Neuron (in vitro differentiated cells): ENCODE data around the gene TLR7.

Experiments used
- H2AFZ ChIP-seq: one replicate; pipeline ENCODE4 v1.6.1; 2013; ENCODE audit warnings: low read depth, mild to moderate bottlenecking, inconsistent platforms, low read length, moderate library complexity
- H3K27me3 ChIP-seq: one replicate; pipeline ENCODE4 v1.6.1; 2013; ENCODE audit warnings: low read length; ENCODE audit not compliant: insufficient read depth
- H3K36me3 ChIP-seq: one replicate; pipeline ENCODE4 v1.6.1; 2013; ENCODE audit warnings: low read length; ENCODE audit not compliant: insufficient read depth
- H3K4me1 ChIP-seq: one replicate; pipeline ENCODE4 v1.6.1; 2013; ENCODE audit warnings: low read length; ENCODE audit not compliant: insufficient read depth
- H3K4me3 ChIP-seq: 2 replicates; pipeline ENCODE4 v1.5.1; 2013; ENCODE audit warnings: mild to moderate bottlenecking, low read length, moderate library complexity
- H3K9me3 ChIP-seq: one replicate; pipeline ENCODE4 v1.6.1; 2013; ENCODE audit warnings: low read length

TLR7 gene

DNA sequence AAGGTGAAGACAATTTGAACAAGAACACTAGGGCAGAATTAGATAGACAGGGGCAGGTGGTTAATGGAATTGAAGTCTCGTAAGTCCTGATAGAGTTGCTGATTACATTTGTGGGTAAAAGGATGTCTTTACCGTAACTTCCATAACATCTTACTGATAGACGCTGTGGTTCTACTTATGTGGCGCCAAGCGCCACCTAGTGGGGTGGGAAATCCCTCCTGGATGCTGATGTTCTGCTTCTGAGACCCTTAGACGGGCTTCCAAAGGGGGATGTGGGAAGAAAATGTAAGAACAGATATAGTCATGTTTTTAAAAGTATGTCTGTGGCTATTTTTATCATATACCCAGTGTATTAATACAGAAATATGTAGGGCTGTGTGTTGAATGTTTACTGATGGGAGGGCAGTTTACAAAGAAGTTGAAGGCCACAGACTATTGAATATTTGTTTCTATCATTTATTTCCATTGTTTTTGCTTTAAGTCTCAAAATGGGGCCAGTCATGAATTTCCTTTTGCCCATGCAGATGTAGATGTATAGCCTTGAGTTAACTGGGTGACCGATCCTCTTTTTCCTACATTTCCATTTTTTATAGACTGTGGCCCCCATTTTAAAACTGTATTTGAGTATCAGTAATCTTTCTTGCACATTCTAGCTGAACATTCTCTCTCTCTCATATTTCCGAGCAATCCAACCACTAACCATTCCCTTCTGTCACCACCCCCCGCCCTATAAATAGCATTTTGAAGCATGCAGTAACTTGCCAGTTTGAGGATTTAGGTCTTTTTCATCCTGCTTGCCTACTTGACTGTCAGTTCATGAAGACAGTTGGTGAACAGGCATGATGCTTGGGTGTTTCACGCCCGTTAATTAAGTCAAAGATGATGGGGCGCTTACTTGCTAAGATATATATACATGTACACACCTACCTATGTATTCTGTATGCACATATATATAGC lies 27.5 kb downstream of the TLR7 start:
- no peaks in the 10 kb centered on the region for H3K27me3 ChIP-seq
- no peaks in the 10 kb centered on the region for H3K36me3 ChIP-seq
- H3K4me3 ChIP-seq: no peak overlapping the region
- H2AFZ ChIP-seq: no peak overlapping the region
- no peaks in the 10 kb centered on the region for H3K4me1 ChIP-seq
- H3K9me3 ChIP-seq: no peaks in the 10 kb centered on the region

DNA sequence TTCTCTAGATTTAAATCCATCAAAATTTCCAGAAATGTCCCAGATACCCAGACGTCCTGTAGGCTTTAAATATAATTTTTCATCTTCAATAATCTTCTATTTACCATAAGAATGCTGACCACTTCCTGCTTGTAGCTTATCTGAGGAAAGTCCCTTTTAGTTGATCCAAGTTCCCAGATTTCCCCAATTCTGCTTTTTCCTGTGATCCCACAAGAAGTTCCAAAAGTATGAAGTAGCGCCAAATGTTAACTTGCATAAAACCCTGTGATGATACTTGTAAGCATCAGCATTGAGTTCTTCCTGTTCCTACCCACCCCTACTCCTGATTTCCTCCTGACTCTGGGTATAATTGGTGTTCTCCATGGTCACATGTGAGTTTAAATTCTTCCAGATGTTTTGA lies 29.0 kb downstream of the TLR7 start:
- no peaks in the 10 kb centered on the region for H3K4me1 ChIP-seq
- no peak overlapping the region for H2AFZ ChIP-seq

DNA sequence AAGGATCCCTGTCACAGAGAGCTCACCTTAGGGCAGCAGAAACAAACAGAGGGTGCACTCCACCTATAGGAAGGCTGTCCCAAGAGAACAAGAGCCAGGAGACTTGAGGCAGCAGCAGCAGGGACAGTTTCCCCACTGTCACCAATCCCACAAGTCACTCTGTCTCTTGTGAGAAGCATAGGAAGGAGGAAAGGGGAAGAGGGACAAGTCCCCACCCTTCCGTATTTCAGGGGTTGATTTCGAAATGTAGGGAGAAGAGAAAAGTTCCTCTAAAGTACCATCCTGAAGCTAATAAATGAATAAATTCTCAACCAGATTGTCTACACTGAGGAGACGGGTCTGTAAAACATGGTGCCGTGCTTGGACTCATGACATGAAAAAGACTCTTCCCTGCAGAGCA lies 30.1 kb downstream of the TLR7 start:
- Histone ChIP-seq H3K4me1 (no peaks in the 10 kb centered on the region), H3K4me3 (no peak overlapping the region), H3K27me3 (no peaks in the 10 kb centered on the region), H2AFZ (no peak overlapping the region), H3K9me3 (no peaks in the 10 kb centered on the region), H3K36me3 (no peaks in the 10 kb centered on the region)

More for the DNA sequence above, 29.0 kb downstream of the TLR7 start:
- Histone ChIP-seq H3K4me3 (no peak overlapping the region), H3K9me3 (no peaks in the 10 kb centered on the region), H3K27me3 (no peaks in the 10 kb centered on the region), H3K36me3 (no peaks in the 10 kb centered on the region)

DNA sequence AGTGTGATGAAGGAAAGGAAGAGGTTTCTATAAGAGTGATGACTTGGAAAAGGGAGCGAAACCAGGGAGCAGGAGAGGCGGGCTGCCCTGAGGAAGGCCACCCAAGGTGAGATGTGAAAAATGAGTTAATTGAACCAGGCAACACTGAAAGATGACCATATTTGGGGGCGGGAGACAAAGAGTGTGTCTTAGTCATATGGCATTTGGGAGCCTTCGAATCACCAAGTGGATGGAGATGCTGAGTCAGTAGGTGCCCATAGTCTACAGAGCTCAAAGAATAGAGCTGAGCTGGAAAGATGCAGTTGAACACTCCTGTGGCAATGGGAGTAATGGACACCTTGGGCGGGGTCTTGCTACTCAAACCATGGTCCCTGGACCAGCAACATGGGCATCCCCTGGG lies 31.2 kb downstream of the TLR7 start:
- no peak overlapping the region for H2AFZ ChIP-seq
- H3K36me3 ChIP-seq: no peaks in the 10 kb centered on the region
- H3K27me3 ChIP-seq: no peaks in the 10 kb centered on the region
- H3K9me3 ChIP-seq: no peaks in the 10 kb centered on the region
- no peaks in the 10 kb centered on the region for H3K4me1 ChIP-seq
- H3K4me3 ChIP-seq: no peak overlapping the region

DNA sequence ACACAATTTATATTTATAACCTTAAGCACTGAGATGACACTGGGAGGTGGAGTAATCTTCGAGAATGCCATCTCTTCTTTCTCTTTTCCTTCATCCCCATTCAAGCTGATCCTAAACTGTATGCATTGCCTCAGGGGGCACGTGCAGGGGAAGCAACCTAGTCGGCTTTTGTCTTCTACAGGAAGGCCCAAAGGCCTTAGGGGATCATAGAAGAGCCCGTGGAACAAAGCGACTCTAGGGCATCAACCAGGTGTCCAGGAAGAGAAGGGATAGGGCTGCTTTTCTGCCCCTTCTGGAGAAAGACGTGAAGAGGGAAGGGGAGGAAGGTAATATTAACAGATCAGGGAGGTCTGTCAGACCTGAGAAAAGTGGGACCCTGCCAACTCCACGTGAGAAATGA lies 32.6 kb downstream of the TLR7 start:
- Histone ChIP-seq H3K9me3 (no peaks in the 10 kb centered on the region), H3K4me3 (no peak overlapping the region), H3K4me1 (no peaks in the 10 kb centered on the region), H3K27me3 (no peaks in the 10 kb centered on the region), H3K36me3 (no peaks in the 10 kb centered on the region), H2AFZ (no peak overlapping the region)

DNA sequence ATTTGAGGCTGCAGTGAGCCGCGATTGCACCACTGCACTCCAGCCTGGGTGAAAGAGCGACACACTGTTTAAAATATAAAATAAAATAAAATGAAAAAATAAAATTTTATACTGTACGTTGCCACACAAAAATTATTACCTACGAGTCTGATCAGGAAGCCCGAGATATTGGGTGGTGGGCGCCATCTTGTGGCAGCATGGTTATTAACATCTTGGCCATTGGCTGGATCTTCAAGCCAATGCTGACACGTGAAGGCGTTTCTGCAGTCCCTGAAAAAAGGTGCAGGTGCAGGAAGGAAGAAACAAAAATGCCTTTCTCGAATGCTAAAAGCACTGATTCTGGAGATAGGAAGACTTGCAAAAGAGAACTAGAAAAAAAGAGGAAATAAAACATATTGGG lies 34.6 kb downstream of the TLR7 start:
- H3K27me3 ChIP-seq: peaks cover 3% of the 10 kb centered on the region
- H3K4me3 ChIP-seq: no peak overlapping the region
- no peaks in the 10 kb centered on the region for H3K9me3 ChIP-seq
- H2AFZ ChIP-seq: no peak overlapping the region
- no peaks in the 10 kb centered on the region for H3K4me1 ChIP-seq
- H3K36me3 ChIP-seq: no peaks in the 10 kb centered on the region

DNA sequence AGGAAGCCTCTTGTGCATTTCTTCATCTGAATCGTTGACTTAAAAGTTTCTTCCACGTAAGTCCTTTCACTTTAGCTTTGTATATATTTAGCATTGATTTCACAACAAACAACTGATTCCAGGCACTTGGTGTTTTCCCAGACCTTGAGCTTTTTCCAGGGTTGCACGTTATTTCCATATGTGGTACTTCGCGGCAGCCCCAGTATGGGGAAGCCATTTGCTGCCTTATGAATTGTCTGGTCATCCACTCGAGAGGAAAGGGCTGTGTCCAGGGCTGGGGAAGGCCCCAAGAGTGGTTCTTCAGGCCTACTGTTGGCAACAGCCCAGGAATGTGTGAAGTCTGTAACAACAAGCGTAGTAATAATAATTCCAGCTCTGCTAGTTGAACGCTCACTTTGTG lies 36.8 kb downstream of the TLR7 start:
- peaks cover 3% of the 10 kb centered on the region for H3K27me3 ChIP-seq
- no peaks in the 10 kb centered on the region for H3K4me1 ChIP-seq
- no peaks in the 10 kb centered on the region for H3K36me3 ChIP-seq
- H3K4me3 ChIP-seq: no peak overlapping the region
- no peaks in the 10 kb centered on the region for H3K9me3 ChIP-seq
- no peak overlapping the region for H2AFZ ChIP-seq

DNA sequence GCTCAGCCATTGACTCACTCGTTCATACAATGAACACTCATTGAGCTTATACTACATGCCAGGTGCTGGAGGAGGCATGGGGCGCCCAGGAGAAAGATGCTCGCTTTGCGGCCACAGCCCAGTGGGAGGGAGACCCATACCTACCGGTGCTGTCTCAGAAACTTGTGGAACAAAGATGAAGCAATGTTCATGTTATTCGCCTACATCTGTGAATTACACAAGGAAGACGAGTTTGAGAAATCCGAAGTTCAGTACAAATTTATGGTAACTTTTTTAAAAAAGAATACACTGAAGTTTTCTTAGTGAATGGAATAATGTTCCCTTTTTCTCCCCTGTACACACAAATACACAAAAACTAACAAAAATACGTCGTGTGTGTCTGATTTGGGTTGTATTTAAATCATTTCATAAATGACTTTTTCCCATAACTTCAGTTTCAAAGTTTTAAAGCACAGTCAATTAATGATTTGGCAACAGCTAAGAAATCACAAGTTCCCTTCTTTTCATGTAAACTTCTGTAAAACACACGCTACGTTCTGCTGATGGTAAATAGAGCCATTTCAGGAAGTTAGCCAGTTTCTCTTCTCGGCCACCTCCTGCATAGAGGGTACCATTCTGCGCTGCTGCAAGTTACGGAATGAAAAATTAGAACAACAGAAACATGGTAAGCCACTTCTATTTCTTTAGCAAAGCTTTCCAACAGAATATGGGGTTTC lies 39.3 kb downstream of the TLR7 start, which contains the start of gene TLR8:
TLR8 (plus strand) TSS at position 575 of the 716 bp plus-strand sequence; CDS start at position 662, 87 bp downstream.
- Histone ChIP-seq H3K4me1 (no peaks in the 10 kb centered on the region), H3K4me3 (no peak within 1 kb of the TSS), H3K9me3 (no peaks in the 10 kb centered on the region), H3K36me3 (no peaks in the 10 kb centered on the region), H3K27me3 (peaks cover 5% of the 10 kb centered on the region), H2AFZ (no peak within 1 kb of the TSS)

DNA sequence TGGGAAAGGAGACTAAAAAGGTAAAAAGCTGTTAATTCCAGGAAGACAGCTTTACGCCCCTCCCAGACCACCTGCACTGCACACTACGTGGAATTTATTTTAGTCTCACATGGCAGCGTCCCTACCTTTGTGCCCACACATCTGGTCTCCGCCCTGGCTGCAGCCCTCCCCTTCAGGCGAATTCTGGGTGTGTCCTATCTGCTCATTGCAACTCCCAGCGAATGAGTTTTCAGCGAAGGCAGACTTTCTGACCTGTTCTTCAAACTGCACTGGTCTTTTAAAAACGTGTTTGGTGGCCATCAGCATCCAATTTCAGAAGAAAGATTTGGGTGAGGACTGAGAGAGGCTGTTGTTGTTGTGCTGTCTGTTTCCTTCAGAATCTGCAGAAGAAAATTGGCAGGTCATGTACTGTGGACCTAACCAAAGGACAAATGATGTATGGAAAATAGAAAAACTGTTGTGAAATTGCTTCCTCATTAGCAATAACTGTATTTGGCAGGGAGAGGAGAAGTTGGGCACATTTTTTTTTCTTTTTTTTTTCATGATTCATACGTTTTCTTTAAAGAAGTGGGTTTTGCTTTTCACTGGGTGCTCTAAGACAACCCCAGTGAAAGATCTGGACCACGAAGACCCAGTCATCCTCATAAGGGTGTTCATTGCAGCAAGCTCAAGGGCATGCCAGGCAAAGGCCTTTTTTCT lies 43.7 kb downstream of the TLR7 start:
- no peaks in the 10 kb centered on the region for H3K4me1 ChIP-seq
- H3K27me3 ChIP-seq: peaks cover 6% of the 10 kb centered on the region
- no peaks in the 10 kb centered on the region for H3K9me3 ChIP-seq
- H3K4me3 ChIP-seq: no peak overlapping the region
- H2AFZ ChIP-seq: no peak overlapping the region
- no peaks in the 10 kb centered on the region for H3K36me3 ChIP-seq

DNA sequence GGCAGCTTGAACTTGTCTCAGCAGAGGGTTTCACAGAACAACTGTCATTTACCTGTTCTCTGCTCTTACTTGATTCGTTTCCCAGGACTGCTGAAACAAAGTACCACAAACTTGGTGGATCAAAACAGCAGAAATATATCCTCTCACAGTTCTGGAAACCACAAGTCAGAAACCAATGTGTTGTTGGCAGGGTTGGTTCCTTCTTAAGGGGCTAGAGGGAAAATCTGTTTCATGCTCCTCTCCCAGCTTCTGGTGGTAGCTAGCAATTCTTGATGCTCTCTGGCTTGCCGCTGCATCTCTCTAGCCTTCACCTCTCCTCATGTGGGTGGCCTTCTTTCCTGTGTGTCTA lies 44.2 kb downstream of the TLR7 start:
- H3K36me3 ChIP-seq: no peaks in the 10 kb centered on the region
- H3K27me3 ChIP-seq: peaks cover 3% of the 10 kb centered on the region
- H3K4me1 ChIP-seq: no peaks in the 10 kb centered on the region
- H3K9me3 ChIP-seq: no peaks in the 10 kb centered on the region
- no peak overlapping the region for H2AFZ ChIP-seq
- no peak overlapping the region for H3K4me3 ChIP-seq

DNA sequence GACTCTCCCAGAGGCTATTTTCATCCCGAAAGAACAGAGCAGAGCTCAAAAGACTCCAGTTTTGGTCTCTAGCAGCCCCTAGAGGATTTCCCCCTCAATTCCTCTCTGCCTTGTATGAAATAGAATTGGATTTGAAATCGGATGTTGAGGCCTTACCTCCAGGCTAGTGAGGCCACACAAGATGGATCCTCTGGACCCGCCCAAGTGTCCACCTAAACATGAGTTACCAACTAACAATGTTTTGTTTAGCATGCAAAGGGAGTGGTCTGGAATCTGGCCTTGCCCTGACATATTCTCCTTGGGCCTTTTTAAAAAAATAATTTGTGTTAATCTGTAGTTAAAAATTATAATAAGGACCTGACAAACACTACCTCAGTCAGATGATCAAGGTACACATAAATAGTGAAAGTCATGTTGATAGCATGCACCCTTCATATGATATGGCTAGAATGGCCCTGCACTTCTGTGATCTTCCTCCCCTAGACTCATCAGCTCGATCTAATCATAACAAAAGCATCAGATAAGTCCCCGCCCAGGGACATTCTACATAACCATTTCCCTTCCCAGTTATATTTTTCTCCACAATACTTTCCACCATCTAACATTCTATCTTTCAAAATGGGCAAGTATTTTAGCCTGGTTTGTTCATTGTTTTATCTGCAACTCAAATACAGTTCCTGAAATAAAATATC lies 46.1 kb downstream of the TLR7 start:
- Histone ChIP-seq H3K9me3 (no peaks in the 10 kb centered on the region), H3K4me1 (no peaks in the 10 kb centered on the region)

DNA sequence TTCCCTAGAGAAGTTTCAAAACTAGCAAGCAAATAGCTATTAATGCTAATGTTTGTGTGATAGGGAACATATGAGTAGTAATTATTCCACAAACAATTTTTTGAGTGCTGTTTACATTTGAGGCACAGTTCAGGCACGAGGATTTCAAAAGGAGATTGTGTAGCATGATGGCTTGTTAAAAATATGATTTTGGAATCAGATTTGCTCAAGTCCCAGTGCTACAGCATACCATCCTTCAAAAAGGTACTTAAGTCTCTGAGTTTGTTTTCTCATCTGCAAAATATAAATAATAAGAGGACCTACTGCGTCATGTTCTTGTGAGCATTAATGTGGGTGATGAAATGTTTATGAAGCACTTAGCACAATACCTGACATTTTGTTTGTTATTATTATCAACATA lies 50.9 kb downstream of the TLR7 start:
- no peaks in the 10 kb centered on the region for H3K4me1 ChIP-seq
- H3K36me3 ChIP-seq: no peaks in the 10 kb centered on the region
- no peak overlapping the region for H2AFZ ChIP-seq
- no peak overlapping the region for H3K4me3 ChIP-seq
- no peaks in the 10 kb centered on the region for H3K9me3 ChIP-seq
- peaks cover 3% of the 10 kb centered on the region for H3K27me3 ChIP-seq

More for the DNA sequence above, 46.1 kb downstream of the TLR7 start:
- H3K4me3 ChIP-seq: no peak overlapping the region
- no peak overlapping the region for H2AFZ ChIP-seq
- H3K27me3 ChIP-seq: peaks cover 3% of the 10 kb centered on the region
- H3K36me3 ChIP-seq: no peaks in the 10 kb centered on the region
